Activated T-cell treated with anti-CD3 and anti-CD28 coated beads, Interleukin-2, amount 50 U/mL, for 72 hours (primary cell): Measurements from ENCODE around the gene SCFD2. TPM values are rescaled to one million over a fixed set of nuclear protein-coding genes. Genes with fewer than 3 reads are reported as not detected.
"Not testable (repeated sequence)": the region's sequence is repeated elsewhere in the genome, so short reads cannot be mapped to it uniquely, and the experiment has no call there.

Source experiments
- ATAC-seq, 2 donors: fragments of 150-1000 bp; cut with Tn5 transposase; replicated peaks in 1 of 2; 2 replicates each; pipeline ENCODE4 v1.10.0; 2021; ENCODE audit warnings: moderate library complexity in 2 of 2, mild to moderate bottlenecking in 1 of 2
- DNase-seq, 2 donors: peaks; one replicate each; pipeline ENCODE4 v3.0.0; 2021 to 2022; ENCODE audit warnings: mixed read lengths in 1 of 2
- H3K27ac Mint-ChIP-seq: one replicate; pipeline ENCODE4 v1.8.0; 2022; ENCODE audit warnings: mild to moderate bottlenecking, moderate library complexity, mixed read lengths
- H3K27me3 Mint-ChIP-seq: one replicate; pipeline ENCODE4 v1.8.0; 2022; ENCODE audit warnings: low read depth, mixed read lengths
- H3K36me3 Mint-ChIP-seq, 2 donors: one replicate each; pipeline ENCODE4 v1.8.0; 2022; ENCODE audit warnings: mixed read lengths in 2 of 2, mild to moderate bottlenecking in 1 of 2; ENCODE audit not compliant: insufficient read depth in 2 of 2
- H3K4me1 Mint-ChIP-seq: one replicate; pipeline ENCODE4 v1.8.0; 2022; ENCODE audit warnings: low read depth, mixed read lengths
- H3K4me3 Mint-ChIP-seq, 2 donors: one replicate each; pipeline ENCODE4 v1.8.0; 2022; ENCODE audit warnings: mild to moderate bottlenecking in 2 of 2, mixed read lengths in 2 of 2, moderate library complexity in 2 of 2
- H3K9me3 Mint-ChIP-seq, 2 donors: one replicate each; pipeline ENCODE4 v1.8.0; 2022; ENCODE audit warnings: mixed read lengths in 2 of 2
- total RNA-seq, 2 donors: library from RNA; stranded (reverse); gene quantifications; one replicate each; pipeline ENCODE4 v1.2.3, GENCODE V29; 2022

Gene SCFD2
- total RNA-seq, 2 donors from 2014 or later, result 15.5 to 17.6 TPM

DNA sequence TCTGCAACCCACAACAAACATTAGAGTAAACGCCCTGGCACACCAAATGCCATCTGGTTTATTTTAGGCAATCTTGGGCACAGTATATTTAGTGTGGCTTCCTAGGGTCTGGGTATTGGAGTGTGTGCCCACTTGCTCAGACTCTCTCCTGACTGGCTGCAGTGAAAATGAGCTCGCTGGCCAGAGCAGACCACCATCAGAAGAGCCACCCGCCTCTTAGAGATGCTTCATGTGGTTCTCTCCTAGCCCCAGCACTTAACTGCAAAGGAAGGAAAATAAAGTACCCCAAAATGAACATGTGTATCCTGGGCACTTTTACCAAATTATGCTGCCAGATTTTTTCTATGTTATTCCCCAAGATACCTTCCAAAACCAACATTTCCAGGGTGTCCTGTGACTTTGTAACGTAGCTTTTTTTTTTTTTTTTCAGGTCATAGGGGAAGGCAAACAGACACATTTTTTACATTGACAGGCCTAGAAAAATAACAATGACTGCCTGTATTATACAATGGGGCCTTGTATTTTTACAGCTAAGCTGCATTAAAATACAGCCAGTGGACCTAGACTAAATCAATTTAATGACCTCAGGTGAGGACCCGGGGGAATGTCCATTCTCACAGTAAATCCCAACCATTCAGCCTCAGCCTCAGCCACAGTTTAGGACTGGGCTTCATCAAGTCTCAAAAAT, 310.0 kb downstream of the SCFD2 start:
- no peak overlapping the region for H3K4me3 Mint-ChIP-seq
- H3K9me3 Mint-ChIP-seq, result peaks cover 0 to 7% of the 10 kb centered on the region in 2 donors
- no peak for DNase-seq
- no peak for ATAC-seq
- H3K27me3 Mint-ChIP-seq, result no peaks in the 10 kb centered on the region
- no peak overlapping the region for H3K27ac Mint-ChIP-seq
- H3K4me1 Mint-ChIP-seq, result no peaks in the 10 kb centered on the region
- peaks cover 2 to 3% of the 10 kb centered on the region in 2 donors for H3K36me3 Mint-ChIP-seq

DNA sequence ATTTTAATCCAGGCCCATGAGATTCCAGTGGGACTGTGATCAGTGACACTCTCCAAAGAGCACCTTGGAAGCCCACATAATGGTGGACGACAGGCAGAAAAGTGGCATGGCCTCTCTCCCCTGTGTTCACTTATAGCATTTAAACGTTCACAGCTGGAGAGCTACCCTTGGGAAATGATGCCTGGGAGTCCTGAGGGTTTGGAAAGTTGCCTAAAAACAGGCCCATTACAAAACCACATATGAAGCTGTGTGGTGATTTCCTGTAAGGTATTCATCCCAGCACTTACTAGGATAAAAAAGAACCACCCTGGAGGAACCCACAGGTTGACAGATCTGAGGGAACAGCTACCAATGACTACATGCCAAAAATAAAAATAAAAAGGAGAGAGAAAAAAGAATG, 310.6 kb downstream of the SCFD2 start:
- peaks cover 0 to 7% of the 10 kb centered on the region in 2 donors for H3K9me3 Mint-ChIP-seq

DNA sequence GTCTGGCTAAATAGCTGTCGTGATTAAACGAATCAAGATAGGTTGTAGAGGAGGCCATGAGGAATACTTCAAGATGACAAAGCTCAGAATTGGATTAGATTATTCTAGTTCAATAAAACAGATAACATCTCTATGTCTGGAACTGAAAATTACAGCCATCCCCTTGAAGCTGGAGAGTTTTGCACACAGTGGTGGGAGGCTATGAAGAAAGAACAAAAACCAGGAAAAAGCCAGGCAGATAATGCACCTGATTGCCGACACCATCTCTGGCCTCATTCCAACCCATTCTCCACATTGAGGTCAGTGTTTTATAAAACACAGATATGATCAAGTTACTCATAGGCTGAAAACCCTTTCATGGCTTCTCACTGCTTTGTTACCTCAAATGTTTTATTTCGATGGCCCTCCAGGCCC, 315.5 kb downstream of the SCFD2 start:
- H3K27ac Mint-ChIP-seq, result no peak overlapping the region
- H3K4me1 Mint-ChIP-seq, result no peaks in the 10 kb centered on the region
- H3K9me3 Mint-ChIP-seq, result no peaks in the 10 kb centered on the region
- ATAC-seq (no peak), DNase-seq (no peak)
- no peaks in the 10 kb centered on the region for H3K36me3 Mint-ChIP-seq
- no peak overlapping the region for H3K4me3 Mint-ChIP-seq
- no peaks in the 10 kb centered on the region for H3K27me3 Mint-ChIP-seq

More for the DNA sequence above, 310.6 kb downstream of the SCFD2 start:
- ATAC-seq (no peak), DNase-seq (no peak)
- Mint-ChIP-seq H3K36me3 (peaks cover 2 to 3% of the 10 kb centered on the region in 2 donors), H3K27ac (no peak overlapping the region), H3K4me3 (no peak overlapping the region), H3K27me3 (no peaks in the 10 kb centered on the region), H3K4me1 (no peaks in the 10 kb centered on the region)

DNA sequence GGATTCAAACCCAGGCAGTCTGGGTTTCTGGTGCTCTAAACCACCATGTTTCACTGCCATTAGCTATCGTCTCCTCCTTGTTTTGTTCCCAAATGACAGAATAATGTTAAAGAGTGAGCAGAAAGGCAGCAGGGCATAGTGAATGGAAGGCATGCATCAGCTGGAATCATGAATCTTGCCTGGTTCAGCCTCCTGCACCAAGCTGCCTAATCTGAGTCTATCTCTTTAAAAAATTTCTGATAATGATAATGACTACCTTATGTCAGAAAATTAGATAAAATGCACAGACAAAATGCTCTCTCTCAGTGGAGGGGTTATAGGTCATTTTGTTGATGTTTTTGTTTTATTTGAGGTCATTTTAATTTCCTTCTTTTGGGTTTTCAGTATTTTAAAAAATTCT, 316.3 kb downstream of the SCFD2 start:
- Mint-ChIP-seq H3K36me3 (no peaks in the 10 kb centered on the region), H3K27ac (no peak overlapping the region), H3K4me1 (no peaks in the 10 kb centered on the region), H3K9me3 (no peaks in the 10 kb centered on the region), H3K27me3 (no peaks in the 10 kb centered on the region), H3K4me3 (no peak overlapping the region)
- no peak for DNase-seq
- no peak for ATAC-seq

DNA sequence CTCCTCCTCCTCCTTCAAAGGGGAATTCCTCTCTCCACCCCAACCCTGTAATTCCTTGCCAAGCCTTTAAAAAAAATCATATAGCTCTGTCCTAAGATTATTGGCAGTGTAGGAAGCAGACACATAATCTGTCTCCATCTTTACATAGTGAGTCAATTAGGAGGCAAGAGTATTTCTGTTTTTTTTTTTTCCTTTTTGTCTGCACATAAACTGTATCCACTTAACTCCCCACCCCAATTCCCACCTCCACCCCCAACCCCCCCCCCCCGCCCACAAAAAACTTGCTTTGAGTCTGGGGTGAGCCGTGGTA, 321.3 kb downstream of the SCFD2 start:
- peaks cover 0 to 2% of the 10 kb centered on the region in 2 donors for H3K36me3 Mint-ChIP-seq
- H3K27me3 Mint-ChIP-seq, result no peaks in the 10 kb centered on the region
- peaks cover 4% of the 10 kb centered on the region for H3K4me1 Mint-ChIP-seq
- H3K4me3 Mint-ChIP-seq, result no peak overlapping the region
- H3K27ac Mint-ChIP-seq, result no peak overlapping the region
- ATAC-seq (no peak), DNase-seq (no peak)
- no peaks in the 10 kb centered on the region for H3K9me3 Mint-ChIP-seq

DNA sequence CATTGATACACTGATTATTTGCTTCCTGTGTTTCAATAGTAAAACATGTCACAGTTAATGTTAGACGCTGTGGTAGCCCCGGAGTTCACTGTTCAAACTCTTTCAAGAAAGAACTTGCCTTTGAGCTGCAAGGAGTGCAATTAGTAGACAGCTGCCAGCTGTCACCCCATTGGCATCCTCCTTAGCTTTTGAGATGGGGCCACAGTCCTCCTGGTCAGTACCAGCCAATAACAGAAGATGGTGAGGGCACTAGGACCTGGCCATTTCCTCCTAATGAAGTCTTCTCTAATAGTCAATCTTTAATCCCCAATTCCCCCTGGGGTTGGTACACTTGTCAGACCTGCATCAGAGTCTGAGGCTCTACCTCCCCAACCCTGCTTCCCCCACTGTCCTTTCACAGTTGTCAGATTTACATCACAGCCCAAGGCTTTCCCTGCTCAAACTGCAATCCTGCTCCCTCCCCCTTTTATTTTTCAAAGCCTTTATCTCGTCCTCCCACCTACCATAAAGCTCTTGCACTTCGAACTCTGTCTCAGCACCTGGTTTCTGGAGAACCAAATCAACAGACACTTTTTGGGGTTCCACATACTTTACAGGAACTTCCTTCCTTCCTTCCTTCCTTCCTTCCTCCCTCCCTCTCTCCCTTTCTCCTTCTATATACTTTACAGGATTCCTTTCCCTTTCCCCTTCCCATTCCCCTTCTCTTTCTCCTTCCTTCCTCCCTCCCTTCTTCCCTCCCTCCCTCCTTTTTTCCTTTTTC, 321.8 kb downstream of the SCFD2 start:
- DNase-seq (no peak), ATAC-seq (no peak)
- H3K27me3 Mint-ChIP-seq, result no peaks in the 10 kb centered on the region
- no peaks in the 10 kb centered on the region for H3K9me3 Mint-ChIP-seq
- no peak overlapping the region for H3K4me3 Mint-ChIP-seq
- peaks cover 4% of the 10 kb centered on the region for H3K4me1 Mint-ChIP-seq
- H3K36me3 Mint-ChIP-seq, result peaks cover 0 to 3% of the 10 kb centered on the region in 2 donors
- H3K27ac Mint-ChIP-seq, result no peak overlapping the region

DNA sequence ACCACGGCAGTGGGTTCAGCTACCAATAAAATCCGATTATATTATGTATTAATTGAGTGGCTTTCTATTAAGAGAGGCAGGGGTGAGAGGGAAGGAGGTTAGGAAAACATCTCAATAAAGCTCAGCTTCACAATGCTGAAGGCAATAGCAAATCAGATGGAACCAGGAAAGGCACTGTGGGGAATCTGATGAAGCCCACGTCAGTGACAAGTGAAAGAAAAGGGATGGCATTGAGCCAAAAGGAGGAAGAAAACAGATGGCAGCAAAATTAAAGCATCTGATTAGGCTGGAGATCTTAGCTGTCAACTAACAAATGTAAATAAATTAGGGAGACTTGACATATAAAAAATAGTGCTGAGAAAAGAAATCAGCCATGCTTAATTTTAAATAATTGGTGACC, 322.8 kb downstream of the SCFD2 start:
- Mint-ChIP-seq H3K27me3 (no peaks in the 10 kb centered on the region), H3K4me3 (no peak overlapping the region), H3K4me1 (peaks cover 4% of the 10 kb centered on the region), H3K9me3 (no peaks in the 10 kb centered on the region), H3K36me3 (peaks cover 0 to 4% of the 10 kb centered on the region in 2 donors), H3K27ac (no peak overlapping the region)
- DNase-seq (no peak), ATAC-seq (no peak)

DNA sequence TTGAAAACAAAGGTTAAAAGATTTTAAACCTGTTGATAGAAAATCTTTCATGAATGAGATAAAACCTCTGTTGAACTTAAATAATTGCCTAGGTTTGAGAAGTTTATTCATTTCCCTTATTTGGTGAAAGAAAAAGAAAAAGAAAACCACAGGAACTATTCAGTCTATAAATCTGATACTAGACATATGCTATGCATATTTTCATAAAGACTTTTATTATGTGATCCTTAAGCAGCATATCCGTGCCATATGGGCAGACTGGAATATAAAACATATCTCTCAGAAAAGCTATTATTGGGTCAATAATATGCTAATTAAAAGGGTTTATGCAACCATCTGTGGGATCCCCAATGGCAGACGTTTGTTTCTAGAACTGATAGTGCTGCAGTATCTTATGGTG, 325.0 kb downstream of the SCFD2 start:
- Mint-ChIP-seq H3K36me3 (peaks cover 0 to 8% of the 10 kb centered on the region in 2 donors), H3K9me3 (peaks cover 0 to 4% of the 10 kb centered on the region in 2 donors), H3K4me1 (peaks cover 4% of the 10 kb centered on the region), H3K4me3 (no peak overlapping the region), H3K27me3 (no peaks in the 10 kb centered on the region), H3K27ac (no peak overlapping the region)
- DNase-seq, result no peak
- no peak for ATAC-seq

DNA sequence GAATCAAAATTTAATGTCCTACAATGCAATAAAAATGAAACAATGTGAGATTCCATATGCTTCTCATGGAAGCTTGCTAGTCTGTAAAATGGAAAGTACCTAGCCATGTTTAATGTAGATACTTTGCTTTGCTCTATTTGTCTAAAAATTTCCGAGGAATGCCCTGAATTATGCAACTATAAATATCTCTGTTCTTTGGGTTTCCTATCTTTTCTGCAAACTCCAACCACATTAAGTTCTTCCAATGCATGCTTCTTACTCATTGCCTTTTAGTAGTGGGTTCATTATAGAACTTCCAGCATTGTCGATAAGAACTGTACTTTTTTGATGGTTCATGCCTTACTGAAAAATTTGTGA, 325.4 kb downstream of the SCFD2 start:
- ATAC-seq, result no peak
- Mint-ChIP-seq H3K27me3 (no peaks in the 10 kb centered on the region), H3K36me3 (peaks cover 2 to 11% of the 10 kb centered on the region in 2 donors), H3K27ac (no peak overlapping the region), H3K9me3 (peaks cover 0 to 6% of the 10 kb centered on the region in 2 donors), H3K4me3 (no peak overlapping the region), H3K4me1 (peaks cover 4% of the 10 kb centered on the region)
- no peak for DNase-seq

DNA sequence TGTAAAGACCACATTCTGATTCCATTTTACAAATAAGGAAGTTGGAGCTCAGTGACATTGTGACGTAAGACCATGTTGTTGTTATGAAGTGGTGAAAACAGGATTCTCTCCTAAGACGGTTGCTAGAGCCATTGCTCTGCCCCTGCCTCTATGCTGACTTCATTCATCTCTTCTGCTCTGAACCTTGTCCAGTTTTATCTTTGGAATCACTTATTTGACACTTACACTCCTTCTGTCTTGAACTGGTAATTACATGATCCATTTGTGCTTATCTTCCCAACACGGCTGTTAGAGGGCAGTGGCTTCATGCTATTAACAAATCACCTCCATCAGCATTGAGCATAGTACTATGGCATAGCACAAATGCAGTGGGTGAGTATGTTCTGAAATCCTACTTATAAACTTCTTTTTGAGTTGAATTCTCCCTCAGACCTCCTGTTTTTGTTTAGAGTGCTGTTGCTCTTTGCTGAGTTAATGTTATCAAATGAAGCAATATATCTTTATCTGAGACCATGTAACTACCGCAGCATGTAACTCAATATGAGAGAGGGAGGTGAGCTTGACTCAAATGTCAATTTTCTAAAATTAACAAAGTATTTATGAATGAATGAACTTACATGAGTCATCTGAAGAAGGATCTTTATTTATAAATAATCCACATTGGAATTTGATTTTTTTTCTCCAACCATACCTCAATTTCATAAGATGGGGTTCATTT, 326.0 kb downstream of the SCFD2 start:
- Mint-ChIP-seq H3K27me3 (no peaks in the 10 kb centered on the region), H3K4me1 (peaks cover 4% of the 10 kb centered on the region), H3K36me3 (peaks cover 3 to 11% of the 10 kb centered on the region in 2 donors), H3K27ac (no peak overlapping the region), H3K9me3 (peaks cover 0 to 9% of the 10 kb centered on the region in 2 donors), H3K4me3 (no peak overlapping the region)
- ATAC-seq, result no peak
- no peak for DNase-seq

DNA sequence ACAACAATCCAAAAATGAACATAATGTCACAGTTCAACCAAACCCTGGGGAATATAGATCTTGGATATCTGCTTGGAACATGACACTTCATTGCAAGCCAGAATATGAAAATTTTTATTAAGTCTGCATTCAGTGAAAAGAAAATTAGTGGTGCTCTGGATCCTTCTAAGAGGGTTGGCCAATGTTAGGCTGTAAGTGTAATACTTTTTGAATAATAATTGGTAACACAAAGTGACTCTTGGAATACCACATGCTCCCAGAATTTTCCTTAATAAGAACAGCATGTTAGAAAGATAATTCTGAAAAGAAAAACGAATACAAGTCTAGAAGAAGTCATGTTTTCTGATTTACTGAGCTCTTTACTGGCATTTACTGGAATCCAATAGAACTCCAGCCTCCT, 328.0 kb downstream of the SCFD2 start:
- Mint-ChIP-seq H3K36me3 (peaks cover 11 to 21% of the 10 kb centered on the region in 2 donors), H3K27me3 (no peaks in the 10 kb centered on the region), H3K9me3 (peaks cover 2 to 17% of the 10 kb centered on the region in 2 donors), H3K4me1 (peaks cover 11% of the 10 kb centered on the region), H3K4me3 (no peak overlapping the region), H3K27ac (no peak overlapping the region)
- DNase-seq (no peak), ATAC-seq (no peak)

DNA sequence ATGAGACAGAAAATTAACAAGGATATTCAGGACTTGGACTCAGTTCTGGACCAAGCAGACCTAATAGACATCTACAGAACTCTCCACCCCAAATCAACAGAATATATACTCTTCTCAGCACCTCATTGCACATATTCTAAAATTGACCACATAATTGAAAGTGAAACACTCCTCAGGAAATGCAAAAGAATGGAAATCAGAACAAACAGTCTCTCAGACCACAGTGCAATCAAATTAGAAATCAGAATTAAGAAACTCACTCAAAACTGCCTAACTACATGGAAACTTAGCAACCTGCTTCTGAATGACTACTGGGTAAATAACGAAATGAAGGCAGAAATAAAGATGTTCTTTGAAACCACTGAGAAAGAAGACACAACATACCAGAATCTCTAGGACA, 333.0 kb downstream of the SCFD2 start:
- ATAC-seq, DNase-seq, H3K4me3 Mint-ChIP-seq, H3K27me3 Mint-ChIP-seq, H3K27ac Mint-ChIP-seq: not testable (repeated sequence)
- H3K36me3 Mint-ChIP-seq, result peaks cover 22 to 27% of the 10 kb centered on the region in 2 donors
- H3K9me3 Mint-ChIP-seq, result peaks cover 6 to 24% of the 10 kb centered on the region in 2 donors
- H3K4me1 Mint-ChIP-seq, result peaks cover 19% of the 10 kb centered on the region

DNA sequence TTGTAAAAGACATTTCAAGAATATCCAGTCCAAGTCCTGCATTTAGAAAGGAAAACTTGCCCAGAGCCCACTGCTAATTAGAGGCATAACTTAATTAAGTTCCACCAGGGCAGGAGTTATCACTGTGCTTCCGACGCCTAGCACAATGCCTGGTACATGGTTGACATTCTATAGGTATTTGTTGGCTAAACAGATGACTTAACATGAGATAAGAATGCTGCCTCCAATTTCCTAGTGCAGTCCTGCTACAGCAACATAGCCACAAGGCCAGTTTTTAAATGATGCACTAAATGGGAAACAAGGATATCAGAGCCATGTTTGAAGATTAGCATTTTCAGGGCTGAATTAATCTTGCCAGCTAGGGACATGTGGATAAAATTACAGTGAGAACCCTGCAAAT, 339.6 kb downstream of the SCFD2 start:
- H3K27ac Mint-ChIP-seq, result no peak overlapping the region
- H3K36me3 Mint-ChIP-seq, result peaks cover 2 to 4% of the 10 kb centered on the region in 2 donors
- peaks cover 5% of the 10 kb centered on the region for H3K4me1 Mint-ChIP-seq
- no peak overlapping the region for H3K4me3 Mint-ChIP-seq
- DNase-seq (no peak), ATAC-seq (no peak)
- peaks cover under 1% of the 10 kb centered on the region in 2 donors for H3K9me3 Mint-ChIP-seq
- H3K27me3 Mint-ChIP-seq, result no peaks in the 10 kb centered on the region
